ENCODE data around the gene ELMO3.

Gene ELMO3

GRCh38 chr16:67164599-67165061 lies 34.3 kb upstream of the ELMO3 start, which contains the start of gene HSF4:
TSS of gene HSF4 (plus strand) at chr16:67164745. CDS start at chr16:67164812, 67 bp downstream.
- Histone ChIP-seq H3K4me3 (replicated peaks; ENCODE audit: low read depth, low read length) (no peak within 1 kb of the TSS; the same call in 1 of the 2 replicates), H3K36me3 (ENCODE audit: control insufficient read depth, insufficient read depth, low read length) (no peaks in the 10 kb centered on the region; the same call in 1 of the 2 replicates), H3K27me3 (replicated peaks; ENCODE audit: control insufficient read depth, insufficient read depth, low read length) (no peaks in the 10 kb centered on the region; the same call in 1 of the 2 replicates)
- no peak for DNase-seq (ENCODE audit: extremely low read depth, insufficient read length)
- no peak for TF ChIP-seq CTCF (IDR thresholded peaks at IDR 0.05; ENCODE audit: insufficient read depth, low read length, poor library complexity, severe bottlenecking)

GRCh38 chr16:67165121-67166078 lies 33.5 kb upstream of the ELMO3 start:
- no peaks in the 10 kb centered on the region; the same call in 1 of the 2 replicates for H3K36me3 ChIP-seq (ENCODE audit: control insufficient read depth, insufficient read depth, low read length)
- no peak overlapping the region for H3K4me3 ChIP-seq (replicated peaks; ENCODE audit: low read depth, low read length)
- DNase-seq (ENCODE audit: extremely low read depth, insufficient read length), result no peak
- TF ChIP-seq CTCF (IDR thresholded peaks at IDR 0.05; ENCODE audit: insufficient read depth, low read length, poor library complexity, severe bottlenecking), result no peak
- H3K27me3 ChIP-seq (replicated peaks; ENCODE audit: control insufficient read depth, insufficient read depth, low read length), result no peaks in the 10 kb centered on the region; the same call in 1 of the 2 replicates

- no peak overlapping the region for H3K4me3 ChIP-seq (replicated peaks; ENCODE audit: low read depth, low read length)
- DNase-seq (ENCODE audit: extremely low read depth, insufficient read length), result no peak
- no peaks in the 10 kb centered on the region; the same call in 1 of the 2 replicates for H3K36me3 ChIP-seq (ENCODE audit: control insufficient read depth, insufficient read depth, low read length)
- TF ChIP-seq CTCF (IDR thresholded peaks at IDR 0.05; ENCODE audit: insufficient read depth, low read length, poor library complexity, severe bottlenecking), result no peak
- H3K27me3 ChIP-seq (replicated peaks; ENCODE audit: control insufficient read depth, insufficient read depth, low read length), result no peaks in the 10 kb centered on the region; the same call in 1 of the 2 replicates
Observed at GRCh38 chr16:67166110-67166547, 32.8 kb upstream of the ELMO3 start.

GRCh38 chr16:67166598-67167168 lies 32.2 kb upstream of the ELMO3 start:
- Histone ChIP-seq H3K36me3 (ENCODE audit: control insufficient read depth, insufficient read depth, low read length) (no peaks in the 10 kb centered on the region; the same call in 1 of the 2 replicates), H3K27me3 (replicated peaks; ENCODE audit: control insufficient read depth, insufficient read depth, low read length) (no peaks in the 10 kb centered on the region; the same call in 1 of the 2 replicates), H3K4me3 (replicated peaks; ENCODE audit: low read depth, low read length) (no peak overlapping the region)
- no peak for TF ChIP-seq CTCF (IDR thresholded peaks at IDR 0.05; ENCODE audit: insufficient read depth, low read length, poor library complexity, severe bottlenecking)
- no peak for DNase-seq (ENCODE audit: extremely low read depth, insufficient read length)

- Histone ChIP-seq H3K4me3 (replicated peaks; ENCODE audit: low read depth, low read length) (no peak overlapping the region), H3K36me3 (ENCODE audit: control insufficient read depth, insufficient read depth, low read length) (no peaks in the 10 kb centered on the region; the same call in 1 of the 2 replicates), H3K27me3 (replicated peaks; ENCODE audit: control insufficient read depth, insufficient read depth, low read length) (no peaks in the 10 kb centered on the region; the same call in 1 of the 2 replicates)
- no peak for DNase-seq (ENCODE audit: extremely low read depth, insufficient read length)
- TF ChIP-seq CTCF (IDR thresholded peaks at IDR 0.05; ENCODE audit: insufficient read depth, low read length, poor library complexity, severe bottlenecking), result no peak
Observed at GRCh38 chr16:67167588-67167987, 31.3 kb upstream of the ELMO3 start.
